Measurements from ENCODE around the gene F2RL2.

F2RL2 gene

GRCh38 chr5:76642390-76643040 lies 19.3 kb upstream of the F2RL2 start:
- Mint-ChIP-seq H3K9me3 (peaks cover 1% of the 10 kb centered on the region), H3K36me3 (peaks cover 10% of the 10 kb centered on the region), H3K4me3 (no peak overlapping the region), H3K4me1 (peaks cover 4% of the 10 kb centered on the region), H3K27ac (no peak overlapping the region), H3K27me3 (no peaks in the 10 kb centered on the region)
- DNase-seq (ENCODE audit: low spot score in 2 of 2) (no peak), ATAC-seq (ENCODE audit: low read depth) (no peak)

- ATAC-seq (ENCODE audit: low read depth): peak; percentile 32
- H3K36me3 Mint-ChIP-seq: peaks cover 6% of the 10 kb centered on the region
Observed at GRCh38 chr5:76641514-76642120, 18.4 kb upstream of the F2RL2 start.

GRCh38 chr5:76638479-76638878 lies 15.3 kb upstream of the F2RL2 start:
- peaks cover 2% of the 10 kb centered on the region for H3K27me3 Mint-ChIP-seq
- H3K4me3 Mint-ChIP-seq: no peak overlapping the region
- H3K4me1 Mint-ChIP-seq: peaks cover 4% of the 10 kb centered on the region
- ATAC-seq (ENCODE audit: low read depth) (no peak), DNase-seq (ENCODE audit: low spot score in 2 of 2) (no peak)
- no peaks in the 10 kb centered on the region for H3K9me3 Mint-ChIP-seq
- H3K36me3 Mint-ChIP-seq: peaks cover 3% of the 10 kb centered on the region
- H3K27ac Mint-ChIP-seq: peak overlapping the region; percentile 26

More at GRCh38 chr5:76641514-76642120, 18.4 kb upstream of the F2RL2 start:
- H3K4me1 Mint-ChIP-seq: peaks cover 4% of the 10 kb centered on the region
- H3K27ac Mint-ChIP-seq: no peak overlapping the region
- H3K27me3 Mint-ChIP-seq: peaks cover 1% of the 10 kb centered on the region
- H3K9me3 Mint-ChIP-seq: no peaks in the 10 kb centered on the region
- H3K4me3 Mint-ChIP-seq: no peak overlapping the region
- DNase-seq (ENCODE audit: low spot score in 2 of 2): peak; percentile 25 to 43

- Mint-ChIP-seq H3K4me3 (no peak overlapping the region), H3K4me1 (peaks cover 4% of the 10 kb centered on the region), H3K36me3 (peaks cover 3% of the 10 kb centered on the region), H3K9me3 (no peaks in the 10 kb centered on the region), H3K27ac (no peak overlapping the region), H3K27me3 (peaks cover 2% of the 10 kb centered on the region)
- ATAC-seq (ENCODE audit: low read depth) (no peak), DNase-seq (ENCODE audit: low spot score in 2 of 2) (no peak)
Observed at GRCh38 chr5:76637490-76637889, 14.3 kb upstream of the F2RL2 start.

- ATAC-seq (ENCODE audit: low read depth) (no peak), DNase-seq (ENCODE audit: low spot score in 2 of 2) (no peak)
- Mint-ChIP-seq H3K27ac (no peak overlapping the region), H3K4me1 (peaks cover 4% of the 10 kb centered on the region), H3K27me3 (peaks cover 2% of the 10 kb centered on the region), H3K9me3 (no peaks in the 10 kb centered on the region), H3K36me3 (peaks cover 3% of the 10 kb centered on the region), H3K4me3 (no peak overlapping the region)
Observed at GRCh38 chr5:76634661-76635060, 11.5 kb upstream of the F2RL2 start.

- Mint-ChIP-seq H3K4me1 (no peaks in the 10 kb centered on the region), H3K9me3 (no peaks in the 10 kb centered on the region), H3K36me3 (no peaks in the 10 kb centered on the region), H3K4me3 (no peak overlapping the region), H3K27me3 (peaks cover 3% of the 10 kb centered on the region), H3K27ac (no peak overlapping the region)
- ATAC-seq (ENCODE audit: low read depth): no peak
- no peak for DNase-seq (ENCODE audit: low spot score in 2 of 2)
Observed at GRCh38 chr5:76626738-76627137, 3.5 kb upstream of the F2RL2 start.

- Mint-ChIP-seq H3K4me1 (peaks cover 3% of the 10 kb centered on the region), H3K27ac (no peak overlapping the region), H3K9me3 (no peaks in the 10 kb centered on the region), H3K36me3 (no peaks in the 10 kb centered on the region), H3K27me3 (peaks cover 6% of the 10 kb centered on the region), H3K4me3 (no peak overlapping the region)
- ATAC-seq (ENCODE audit: low read depth) (no peak), DNase-seq (ENCODE audit: low spot score in 2 of 2) (no peak)
Observed at GRCh38 chr5:76625087-76625815, 2.0 kb upstream of the F2RL2 start.

GRCh38 chr5:76622076-76622475 lies 1.1 kb downstream of the F2RL2 start:
- DNase-seq (ENCODE audit: low spot score in 2 of 2) (no peak), ATAC-seq (ENCODE audit: low read depth) (no peak)
- Mint-ChIP-seq H3K27ac (no peak overlapping the region), H3K4me3 (no peak overlapping the region), H3K36me3 (peaks cover 2% of the 10 kb centered on the region), H3K27me3 (peaks cover 6% of the 10 kb centered on the region), H3K9me3 (no peaks in the 10 kb centered on the region), H3K4me1 (peaks cover 3% of the 10 kb centered on the region)

- no peak overlapping the region for H3K27ac Mint-ChIP-seq
- H3K27me3 Mint-ChIP-seq: peaks cover 3% of the 10 kb centered on the region
- H3K36me3 Mint-ChIP-seq: peaks cover 4% of the 10 kb centered on the region
- H3K9me3 Mint-ChIP-seq: no peaks in the 10 kb centered on the region
- ATAC-seq (ENCODE audit: low read depth) (no peak), DNase-seq (ENCODE audit: low spot score in 2 of 2) (no peak)
- no peak overlapping the region for H3K4me3 Mint-ChIP-seq
- H3K4me1 Mint-ChIP-seq: peaks cover 3% of the 10 kb centered on the region
Observed at GRCh38 chr5:76620166-76620565, 3.0 kb downstream of the F2RL2 start.

- Mint-ChIP-seq H3K4me1 (peaks cover 3% of the 10 kb centered on the region), H3K27me3 (peaks cover 3% of the 10 kb centered on the region), H3K9me3 (no peaks in the 10 kb centered on the region), H3K36me3 (peaks cover 4% of the 10 kb centered on the region), H3K4me3 (no peak overlapping the region), H3K27ac (no peak overlapping the region)
- no peak for ATAC-seq (ENCODE audit: low read depth)
- DNase-seq (ENCODE audit: low spot score in 2 of 2): no peak
Observed at GRCh38 chr5:76617675-76618074, 5.5 kb downstream of the F2RL2 start.

- Mint-ChIP-seq H3K36me3 (peaks cover 4% of the 10 kb centered on the region), H3K4me1 (peaks cover 3% of the 10 kb centered on the region), H3K27me3 (peaks cover 4% of the 10 kb centered on the region)
Observed at GRCh38 chr5:76617229-76617628, 6.0 kb downstream of the F2RL2 start.

GRCh38 chr5:76616206-76616605 lies 7.0 kb downstream of the F2RL2 start:
- Mint-ChIP-seq H3K4me3 (no peak overlapping the region), H3K4me1 (peaks cover 2% of the 10 kb centered on the region), H3K27me3 (peaks cover 3% of the 10 kb centered on the region), H3K9me3 (no peaks in the 10 kb centered on the region), H3K27ac (no peak overlapping the region), H3K36me3 (peaks cover 6% of the 10 kb centered on the region)
- no peak for ATAC-seq (ENCODE audit: low read depth)
- DNase-seq (ENCODE audit: low spot score in 2 of 2): no peak

More at GRCh38 chr5:76617229-76617628, 6.0 kb downstream of the F2RL2 start:
- no peak overlapping the region for H3K27ac Mint-ChIP-seq
- no peak overlapping the region for H3K4me3 Mint-ChIP-seq
- DNase-seq (ENCODE audit: low spot score in 2 of 2): no peak
- no peaks in the 10 kb centered on the region for H3K9me3 Mint-ChIP-seq
- ATAC-seq (ENCODE audit: low read depth): no peak

GRCh38 chr5:76615759-76616158 lies 7.4 kb downstream of the F2RL2 start:
- Mint-ChIP-seq H3K36me3 (peaks cover 6% of the 10 kb centered on the region), H3K27me3 (peaks cover 1% of the 10 kb centered on the region), H3K4me1 (no peaks in the 10 kb centered on the region), H3K9me3 (no peaks in the 10 kb centered on the region), H3K4me3 (no peak overlapping the region), H3K27ac (no peak overlapping the region)
- no peak for DNase-seq (ENCODE audit: low spot score in 2 of 2)
- no peak for ATAC-seq (ENCODE audit: low read depth)

GRCh38 chr5:76612942-76613341 lies 10.3 kb downstream of the F2RL2 start:
- ATAC-seq (ENCODE audit: low read depth) (no peak), DNase-seq (ENCODE audit: low spot score in 2 of 2) (no peak)
- no peaks in the 10 kb centered on the region for H3K9me3 Mint-ChIP-seq
- peaks cover 1% of the 10 kb centered on the region for H3K27me3 Mint-ChIP-seq
- peaks cover 6% of the 10 kb centered on the region for H3K36me3 Mint-ChIP-seq
- H3K4me1 Mint-ChIP-seq: no peaks in the 10 kb centered on the region
- H3K4me3 Mint-ChIP-seq: no peak overlapping the region
- no peak overlapping the region for H3K27ac Mint-ChIP-seq
